Nephron progenitor cell (in vitro differentiated cells): ENCODE results near the gene TBC1D19.
"Not testable (repeated sequence)": the region's sequence is repeated elsewhere in the genome, so short reads cannot be mapped to it uniquely, and the experiment has no call there.

Experiments used
- DNase-seq: peaks from one replicate; pipeline ENCODE4 v3.0.0; 2021
- H3K27ac Mint-ChIP-seq: 2 replicates; pipeline ENCODE4 v1.8.0; 2021; ENCODE audit warnings: mild to moderate bottlenecking, moderate library complexity, mixed read lengths
- H3K27me3 Mint-ChIP-seq: 2 replicates; pipeline ENCODE4 v1.8.0; 2021; ENCODE audit warnings: mild to moderate bottlenecking, low read depth, mixed read lengths; ENCODE audit not compliant: poor library complexity
- H3K36me3 Mint-ChIP-seq: 2 replicates; pipeline ENCODE4 v1.8.0; 2021; ENCODE audit warnings: low read depth, mixed read lengths
- H3K4me1 Mint-ChIP-seq: 2 replicates; pipeline ENCODE4 v1.8.0; 2021; ENCODE audit warnings: mixed read lengths
- H3K4me3 Mint-ChIP-seq: 2 replicates; pipeline ENCODE4 v1.8.0; 2021; ENCODE audit warnings: mild to moderate bottlenecking, moderate library complexity, mixed read lengths
- H3K9me3 Mint-ChIP-seq: 2 replicates; pipeline ENCODE4 v1.8.0; 2021; ENCODE audit warnings: mild to moderate bottlenecking, moderate library complexity, mixed read lengths
- TF ChIP-seq, protein P1 (sequence below): fragments of 200-600 bp; sonication (generic); IDR thresholded peaks from 2 replicates; pipeline ENCODE4 v1.5.0; 2021; ENCODE audit warnings: antibody characterized with exemption

TBC1D19 gene, protein sequence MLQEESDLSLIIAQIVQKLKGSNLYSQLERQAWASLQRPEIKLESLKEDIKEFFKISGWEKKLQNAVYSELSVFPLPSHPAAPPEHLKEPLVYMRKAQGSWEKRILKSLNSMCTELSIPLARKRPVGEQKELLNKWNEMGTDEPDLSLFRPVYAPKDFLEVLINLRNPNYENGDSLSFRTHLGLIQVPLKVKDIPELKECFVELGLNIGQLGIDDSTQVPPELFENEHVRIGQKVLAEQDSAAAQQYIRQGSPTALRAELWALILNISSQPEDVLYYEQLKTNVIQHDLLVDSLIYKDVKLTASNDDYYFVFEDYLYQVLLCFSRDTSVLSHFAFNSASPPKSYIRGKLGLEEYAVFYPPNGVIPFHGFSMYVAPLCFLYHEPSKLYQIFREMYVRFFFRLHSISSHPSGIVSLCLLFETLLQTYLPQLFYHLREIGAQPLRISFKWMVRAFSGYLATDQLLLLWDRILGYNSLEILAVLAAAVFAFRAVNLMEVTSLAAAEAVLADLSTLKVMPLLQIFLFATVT

DNA sequence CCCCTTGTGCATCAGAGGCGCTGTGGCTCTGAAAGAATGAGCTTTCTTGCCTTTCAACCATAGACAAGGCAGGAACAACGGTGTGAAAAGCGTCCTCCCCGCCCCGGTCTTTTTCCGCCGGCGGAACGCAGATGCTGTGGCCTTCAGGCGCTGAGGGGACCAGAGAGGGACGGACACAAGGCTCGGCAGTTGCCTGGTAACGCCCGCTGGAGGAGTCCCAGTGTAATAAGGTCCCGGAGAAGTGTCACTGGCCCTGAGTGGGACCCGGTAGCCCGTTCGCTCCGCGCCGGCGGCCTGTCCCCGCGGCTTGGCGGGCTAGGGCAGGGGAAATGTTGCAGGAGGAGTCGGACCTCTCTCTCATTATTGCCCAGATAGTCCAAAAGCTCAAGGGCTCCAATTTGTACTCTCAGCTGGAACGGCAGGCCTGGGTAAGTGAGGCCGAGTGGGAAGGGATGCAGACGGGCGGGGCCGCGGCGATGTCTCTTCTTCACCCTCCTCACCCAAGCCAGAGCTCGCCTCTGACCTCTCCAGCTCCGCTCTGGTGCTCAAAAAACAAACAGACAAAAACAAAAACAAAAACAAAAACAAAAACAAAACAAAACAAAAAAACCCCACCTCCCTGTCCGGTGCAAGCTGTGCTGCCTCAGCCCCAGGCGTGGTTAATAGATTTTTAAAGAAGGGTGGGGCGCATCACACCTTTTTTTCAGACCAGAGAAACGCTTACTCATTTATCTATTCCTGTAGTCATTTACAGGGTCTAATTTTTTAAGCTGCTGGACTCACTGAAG is at the start of gene TBC1D19:
Gene TBC1D19 (plus strand): TSS at position 220 of the 788 bp plus-strand sequence. CDS start 110 bp downstream, at position 330.
- Mint-ChIP-seq H3K9me3 (peaks cover 26% of the 10 kb centered on the region), H3K36me3 (peaks cover 27% of the 10 kb centered on the region), H3K4me3 (peak within 1 kb of the TSS; percentile 98), H3K4me1 (peaks cover 24% of the 10 kb centered on the region), H3K27ac (peak within 1 kb of the TSS; percentile 91), H3K27me3 (peaks cover 10% of the 10 kb centered on the region)
- DNase-seq = peak; percentile 84
- TF ChIP-seq, protein P1, sequence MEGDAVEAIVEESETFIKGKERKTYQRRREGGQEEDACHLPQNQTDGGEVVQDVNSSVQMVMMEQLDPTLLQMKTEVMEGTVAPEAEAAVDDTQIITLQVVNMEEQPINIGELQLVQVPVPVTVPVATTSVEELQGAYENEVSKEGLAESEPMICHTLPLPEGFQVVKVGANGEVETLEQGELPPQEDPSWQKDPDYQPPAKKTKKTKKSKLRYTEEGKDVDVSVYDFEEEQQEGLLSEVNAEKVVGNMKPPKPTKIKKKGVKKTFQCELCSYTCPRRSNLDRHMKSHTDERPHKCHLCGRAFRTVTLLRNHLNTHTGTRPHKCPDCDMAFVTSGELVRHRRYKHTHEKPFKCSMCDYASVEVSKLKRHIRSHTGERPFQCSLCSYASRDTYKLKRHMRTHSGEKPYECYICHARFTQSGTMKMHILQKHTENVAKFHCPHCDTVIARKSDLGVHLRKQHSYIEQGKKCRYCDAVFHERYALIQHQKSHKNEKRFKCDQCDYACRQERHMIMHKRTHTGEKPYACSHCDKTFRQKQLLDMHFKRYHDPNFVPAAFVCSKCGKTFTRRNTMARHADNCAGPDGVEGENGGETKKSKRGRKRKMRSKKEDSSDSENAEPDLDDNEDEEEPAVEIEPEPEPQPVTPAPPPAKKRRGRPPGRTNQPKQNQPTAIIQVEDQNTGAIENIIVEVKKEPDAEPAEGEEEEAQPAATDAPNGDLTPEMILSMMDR = no peak

DNA sequence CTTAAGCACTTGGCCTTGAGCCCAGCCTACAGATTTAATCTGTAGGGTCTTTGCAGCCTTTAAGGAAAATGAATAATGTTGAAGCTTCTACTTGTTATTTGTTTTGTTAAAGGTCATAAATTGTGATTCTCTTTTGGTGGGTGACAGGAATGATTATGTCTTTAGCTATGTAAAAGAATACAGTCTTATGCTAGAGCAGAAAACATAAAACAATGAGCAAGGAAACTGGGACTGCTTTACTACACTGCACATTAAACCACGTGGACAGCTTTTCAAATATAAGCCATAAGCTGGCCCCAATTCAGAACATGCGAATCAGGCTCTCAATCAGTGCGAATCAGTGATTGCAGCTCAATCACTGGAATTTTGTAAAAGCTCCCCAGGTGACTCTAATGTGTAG is 40.9 kb upstream of the TBC1D19 start:
- Mint-ChIP-seq H3K36me3 (no peaks in the 10 kb centered on the region), H3K9me3 (peaks cover 43% of the 10 kb centered on the region), H3K4me3 (no peak overlapping the region), H3K4me1 (no peaks in the 10 kb centered on the region), H3K27ac (no peak overlapping the region), H3K27me3 (peaks cover 14% of the 10 kb centered on the region)
- DNase-seq = no peak
- TF ChIP-seq, protein P1 = no peak

DNA sequence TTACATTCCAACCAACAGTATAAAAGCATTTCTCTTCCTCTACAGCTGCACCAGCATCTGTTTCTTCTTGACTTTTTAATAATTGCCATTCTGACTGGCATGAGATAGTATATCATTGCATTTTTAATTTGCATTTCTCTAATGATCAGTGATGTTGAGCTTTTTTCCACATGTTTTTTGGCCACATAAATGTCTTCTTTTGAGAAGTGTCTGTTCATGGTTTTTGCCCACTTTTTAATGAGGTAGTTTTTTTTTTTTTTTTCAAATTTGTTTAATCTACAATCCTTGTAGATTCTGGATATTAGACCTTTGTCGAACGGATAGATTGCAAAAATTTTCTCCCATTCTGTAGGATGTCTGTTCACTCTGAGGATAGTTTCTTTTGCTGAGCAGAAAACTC is 39.5 kb upstream of the TBC1D19 start:
- TF ChIP-seq, protein P1 = no peak
- H3K27ac Mint-ChIP-seq = no peak overlapping the region
- peaks cover 46% of the 10 kb centered on the region for H3K9me3 Mint-ChIP-seq
- H3K36me3 Mint-ChIP-seq = no peaks in the 10 kb centered on the region
- no peak overlapping the region for H3K4me3 Mint-ChIP-seq
- peaks cover 14% of the 10 kb centered on the region for H3K27me3 Mint-ChIP-seq
- DNase-seq = no peak
- H3K4me1 Mint-ChIP-seq = no peaks in the 10 kb centered on the region

DNA sequence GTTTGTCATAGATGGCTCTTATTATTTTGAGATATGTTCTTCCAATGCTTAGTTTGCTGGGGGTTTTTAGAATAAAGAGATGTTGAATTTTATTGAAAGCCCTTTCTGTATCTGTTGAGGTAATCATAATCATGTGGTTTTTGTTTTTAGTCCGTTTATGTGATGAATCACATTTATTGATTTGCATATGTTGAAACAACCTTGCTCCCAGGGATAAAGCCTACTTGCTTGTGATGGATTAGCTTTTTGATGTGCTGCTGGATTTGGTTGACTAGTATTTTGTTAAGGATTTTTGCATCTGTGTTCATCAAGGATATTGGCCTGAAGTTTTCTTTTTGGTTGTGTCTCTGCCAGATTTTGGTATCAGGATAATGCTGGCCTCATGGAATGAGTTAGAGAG is 35.5 kb upstream of the TBC1D19 start:
- H3K4me1 Mint-ChIP-seq, H3K4me3 Mint-ChIP-seq, H3K27me3 Mint-ChIP-seq, H3K27ac Mint-ChIP-seq, H3K36me3 Mint-ChIP-seq, DNase-seq: not testable (repeated sequence)
- peaks cover 62% of the 10 kb centered on the region for H3K9me3 Mint-ChIP-seq

DNA sequence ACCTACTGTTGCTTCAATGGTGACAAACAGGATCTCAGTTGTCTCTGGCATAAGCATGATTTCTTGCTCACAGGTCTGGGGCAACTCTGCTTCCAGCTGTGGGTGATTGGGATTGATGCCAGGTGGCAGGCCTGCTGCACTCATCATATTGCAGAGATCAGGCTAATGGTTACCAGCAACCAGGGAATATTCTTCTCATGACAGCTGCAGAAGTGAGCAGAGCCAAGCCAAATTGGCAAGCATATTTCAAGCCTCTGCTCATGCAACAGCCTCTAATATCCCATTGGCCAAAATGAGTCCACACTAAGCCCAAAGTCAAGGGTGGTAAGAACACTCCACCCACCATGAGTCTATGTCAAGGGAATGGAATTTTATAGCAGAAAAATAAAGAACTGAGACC is 26.7 kb upstream of the TBC1D19 start:
- TF ChIP-seq, protein P1 = no peak
- Mint-ChIP-seq H3K27me3 (peaks cover 13% of the 10 kb centered on the region), H3K4me1 (no peaks in the 10 kb centered on the region), H3K4me3 (no peak overlapping the region), H3K9me3 (peaks cover 54% of the 10 kb centered on the region), H3K36me3 (no peaks in the 10 kb centered on the region), H3K27ac (no peak overlapping the region)
- DNase-seq = no peak

DNA sequence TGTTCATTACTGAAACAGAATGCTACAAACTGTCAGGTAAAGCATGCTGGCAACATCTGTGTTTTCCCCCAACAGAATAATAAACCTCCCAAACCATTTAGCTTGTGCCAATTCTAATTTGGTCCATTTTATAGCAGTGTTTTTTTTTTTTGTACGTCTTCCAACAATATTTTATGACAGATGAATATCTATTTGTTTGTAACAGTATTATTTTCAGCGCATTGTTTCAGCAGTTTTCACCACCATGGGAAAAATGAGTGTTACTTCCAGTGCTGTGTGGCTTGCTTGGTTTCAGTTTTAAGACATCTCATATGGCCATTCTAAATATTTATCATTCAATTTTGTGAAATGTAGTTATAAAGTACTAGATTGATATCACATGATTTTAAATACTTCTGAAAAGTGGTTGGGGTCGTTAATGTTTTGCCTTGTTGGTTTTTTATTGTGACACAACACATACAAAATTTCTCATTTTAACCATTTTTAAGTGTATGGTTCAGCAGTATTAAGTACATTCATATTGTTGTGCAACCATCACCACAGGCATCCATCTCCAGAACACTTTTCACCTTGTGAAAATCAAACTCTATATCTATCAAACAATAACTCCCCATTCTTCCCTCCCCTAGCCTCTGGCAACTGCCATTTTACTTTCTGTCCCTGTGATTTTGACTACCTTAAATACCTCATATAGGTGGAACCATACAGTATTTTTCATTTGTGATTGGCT is 25.6 kb upstream of the TBC1D19 start:
- Mint-ChIP-seq H3K4me1 (no peaks in the 10 kb centered on the region), H3K4me3 (no peak overlapping the region), H3K27ac (no peak overlapping the region), H3K27me3 (peaks cover 21% of the 10 kb centered on the region), H3K36me3 (no peaks in the 10 kb centered on the region), H3K9me3 (peaks cover 45% of the 10 kb centered on the region)
- TF ChIP-seq, protein P1 = no peak
- DNase-seq = no peak
